Measurements from ENCODE around the gene ADD2.

Gene ADD2

GRCh38 chr2:70779911-70780545 is 12.0 kb upstream of the ADD2 start:
- no peak for DNase-seq

- no peak for DNase-seq
Observed at GRCh38 chr2:70779491-70779890, 11.5 kb upstream of the ADD2 start.

- no peak for DNase-seq
Observed at GRCh38 chr2:70778676-70779075, 10.7 kb upstream of the ADD2 start.

GRCh38 chr2:70777450-70777849 is 9.4 kb upstream of the ADD2 start:
- no peak for DNase-seq

GRCh38 chr2:70776266-70776665 is 8.3 kb upstream of the ADD2 start:
- no peak for DNase-seq

- no peak for DNase-seq
Observed at GRCh38 chr2:70775141-70775540, 7.1 kb upstream of the ADD2 start.

GRCh38 chr2:70772486-70773155 is 4.6 kb upstream of the ADD2 start:
- no peak for DNase-seq

GRCh38 chr2:70771446-70771845 is 3.4 kb upstream of the ADD2 start:
- no peak for DNase-seq

- no peak for DNase-seq
Observed at GRCh38 chr2:70769450-70769849, 1.4 kb upstream of the ADD2 start.

GRCh38 chr2:70768590-70769085 is 638 bp upstream of the ADD2 start:
- no peak for DNase-seq

- no peak for DNase-seq
Observed at GRCh38 chr2:70767079-70767698, 811 bp downstream of the ADD2 start.

- no peak for DNase-seq
Observed at GRCh38 chr2:70766357-70767078, 1.5 kb downstream of the ADD2 start.

- no peak for DNase-seq
Observed at GRCh38 chr2:70765507-70765906, 2.5 kb downstream of the ADD2 start.

GRCh38 chr2:70759446-70759845 is 8.6 kb downstream of the ADD2 start:
- DNase-seq = no peak

GRCh38 chr2:70757966-70758365 is 10.0 kb downstream of the ADD2 start:
- DNase-seq = no peak

- no peak for DNase-seq
Observed at GRCh38 chr2:70757360-70757759, 10.6 kb downstream of the ADD2 start.

- no peak for DNase-seq
Observed at GRCh38 chr2:70756128-70756527, 11.9 kb downstream of the ADD2 start.

GRCh38 chr2:70753902-70754301 is 14.1 kb downstream of the ADD2 start:
- DNase-seq = no peak

GRCh38 chr2:70753031-70753430 is 15.0 kb downstream of the ADD2 start:
- DNase-seq = no peak

- DNase-seq = no peak
Observed at GRCh38 chr2:70752396-70752795, 15.6 kb downstream of the ADD2 start.

GRCh38 chr2:70751881-70752280 is 16.1 kb downstream of the ADD2 start:
- DNase-seq = no peak

GRCh38 chr2:70750320-70750719 is 17.7 kb downstream of the ADD2 start:
- DNase-seq = no peak

GRCh38 chr2:70748002-70748784 is 19.8 kb downstream of the ADD2 start:
- no peak for DNase-seq
